Measurements from ENCODE around the gene NME5.

NME5 gene

DNA sequence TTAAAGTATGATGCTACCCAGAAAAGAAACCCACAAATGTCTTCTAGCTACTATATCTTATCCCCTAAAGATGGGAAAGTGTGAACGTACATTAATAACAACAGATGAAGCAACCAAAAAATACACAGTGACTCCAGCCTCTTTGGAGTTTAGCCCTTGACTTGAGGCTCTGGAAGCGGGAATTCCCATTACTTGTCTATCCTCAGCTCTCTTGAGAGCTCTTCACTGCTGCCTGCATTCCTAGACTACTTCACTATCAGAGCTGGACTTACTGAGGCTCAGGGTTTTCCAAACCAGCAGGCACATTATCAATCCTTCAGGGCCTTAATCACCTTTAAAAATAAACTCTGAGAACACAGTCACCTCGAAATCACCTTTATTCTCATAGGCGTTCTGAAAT, 1.0 kb upstream of the NME5 start:
- Histone ChIP-seq H3K9me3 (ENCODE audit: control insufficient read depth in 5 of 5, low read length in 5 of 5) (no peaks in the 10 kb centered on the region), H3K27ac (ENCODE audit: low read depth, low read length) (no peak overlapping the region), H3K4me1 (ENCODE audit: control insufficient read depth in 5 of 5, insufficient read depth in 5 of 5, low read length in 5 of 5) (peaks cover 0 to 10% (median 3%) of the 10 kb centered on the region in 5 donors), H3K4me3 (ENCODE audit: low read depth in 1 of 5, low read length in 5 of 5) (no peak overlapping the region), H3K36me3 (ENCODE audit: control insufficient read depth in 5 of 5, insufficient read depth in 5 of 5, low read length in 5 of 5) (no peaks in the 10 kb centered on the region), H3K27me3 (ENCODE audit: control insufficient read depth in 5 of 5, insufficient read depth in 4 of 5, low read length in 5 of 5) (no peaks in the 10 kb centered on the region), H3K9ac (ENCODE audit: low read length in 5 of 5) (no peak overlapping the region)

DNA sequence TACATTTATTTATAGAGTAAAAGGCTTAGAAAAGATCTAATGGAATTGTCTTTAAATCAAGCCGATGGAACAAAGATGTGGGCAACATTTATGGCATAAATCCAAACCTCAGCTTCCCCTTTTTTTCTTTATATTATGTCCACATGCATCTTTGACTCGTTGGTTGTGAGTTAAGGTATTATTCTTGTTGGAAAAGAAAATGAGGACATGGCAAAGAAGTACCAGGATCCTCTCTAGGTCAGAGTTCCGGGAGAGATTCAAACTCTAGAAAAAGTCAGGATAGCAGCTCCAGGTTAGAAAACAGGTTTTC, 508 bp upstream of the NME5 start:
- peak overlapping the region in 4 of 5 donors; percentile 68 to 93 (median 75) for H3K4me3 ChIP-seq (ENCODE audit: low read depth in 1 of 5, low read length in 5 of 5)
- H3K9me3 ChIP-seq (ENCODE audit: control insufficient read depth in 5 of 5, low read length in 5 of 5), result no peaks in the 10 kb centered on the region
- H3K36me3 ChIP-seq (ENCODE audit: control insufficient read depth in 5 of 5, insufficient read depth in 5 of 5, low read length in 5 of 5), result no peaks in the 10 kb centered on the region
- no peak overlapping the region for H3K9ac ChIP-seq (ENCODE audit: low read length in 5 of 5)
- no peaks in the 10 kb centered on the region for H3K27me3 ChIP-seq (ENCODE audit: control insufficient read depth in 5 of 5, insufficient read depth in 4 of 5, low read length in 5 of 5)
- H3K27ac ChIP-seq (ENCODE audit: low read depth, low read length), result no peak overlapping the region
- peaks cover 0 to 10% (median 3%) of the 10 kb centered on the region in 5 donors for H3K4me1 ChIP-seq (ENCODE audit: control insufficient read depth in 5 of 5, insufficient read depth in 5 of 5, low read length in 5 of 5)

DNA sequence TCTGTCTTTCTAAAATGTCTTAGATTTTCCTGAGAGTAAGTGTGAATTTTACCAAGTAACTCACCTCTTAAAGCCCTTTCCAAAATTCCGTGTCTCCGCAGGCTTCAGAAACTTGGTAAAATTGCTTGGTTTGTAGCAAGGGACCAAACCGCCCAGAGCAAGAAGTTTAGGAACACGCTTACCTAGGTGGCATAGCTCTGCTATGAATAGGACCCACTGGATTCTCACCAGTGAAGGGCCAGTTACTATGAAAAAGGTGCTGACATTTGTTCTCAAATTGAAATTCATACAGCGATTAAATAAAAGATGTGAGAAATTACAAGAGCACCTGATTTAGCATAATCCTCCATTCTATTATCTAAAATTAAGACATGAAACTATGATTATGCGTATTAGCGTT, 6.7 kb downstream of the NME5 start:
- H3K36me3 ChIP-seq (ENCODE audit: control insufficient read depth in 5 of 5, insufficient read depth in 5 of 5, low read length in 5 of 5), result no peaks in the 10 kb centered on the region
- H3K27me3 ChIP-seq (ENCODE audit: control insufficient read depth in 5 of 5, insufficient read depth in 4 of 5, low read length in 5 of 5), result no peaks in the 10 kb centered on the region
- H3K9ac ChIP-seq (ENCODE audit: low read length in 5 of 5), result no peak overlapping the region
- H3K9me3 ChIP-seq (ENCODE audit: control insufficient read depth in 5 of 5, low read length in 5 of 5), result no peaks in the 10 kb centered on the region
- peaks cover 0 to 7% (median 0%) of the 10 kb centered on the region in 5 donors for H3K4me1 ChIP-seq (ENCODE audit: control insufficient read depth in 5 of 5, insufficient read depth in 5 of 5, low read length in 5 of 5)
- H3K27ac ChIP-seq (ENCODE audit: low read depth, low read length), result no peak overlapping the region
- no peak overlapping the region for H3K4me3 ChIP-seq (ENCODE audit: low read depth in 1 of 5, low read length in 5 of 5)

DNA sequence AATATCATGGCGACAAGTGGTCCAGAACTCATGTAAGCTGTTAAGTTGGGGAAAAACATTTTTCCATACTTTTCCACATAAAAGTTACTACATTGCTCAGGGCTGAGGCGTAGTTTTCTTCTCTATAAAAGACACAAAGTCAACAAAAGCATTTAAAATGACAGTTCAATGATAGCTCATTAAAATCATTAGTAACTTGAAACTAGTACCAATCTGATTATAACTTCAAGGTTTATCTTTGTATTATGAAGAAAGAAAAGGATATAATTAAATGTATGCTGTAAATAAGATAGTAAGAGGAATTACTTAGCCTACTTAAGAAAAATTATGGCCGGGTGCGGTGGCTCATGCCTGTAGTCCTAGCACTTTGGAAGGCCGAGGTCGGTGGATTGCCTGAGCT, 9.9 kb downstream of the NME5 start:
- H3K4me1 ChIP-seq (ENCODE audit: control insufficient read depth in 5 of 5, insufficient read depth in 5 of 5, low read length in 5 of 5), result peaks cover 0 to 7% (median 0%) of the 10 kb centered on the region in 5 donors
- H3K36me3 ChIP-seq (ENCODE audit: control insufficient read depth in 5 of 5, insufficient read depth in 5 of 5, low read length in 5 of 5), result no peaks in the 10 kb centered on the region
- H3K9ac ChIP-seq (ENCODE audit: low read length in 5 of 5), result no peak overlapping the region
- H3K4me3 ChIP-seq (ENCODE audit: low read depth in 1 of 5, low read length in 5 of 5), result no peak overlapping the region
- H3K27me3 ChIP-seq (ENCODE audit: control insufficient read depth in 5 of 5, insufficient read depth in 4 of 5, low read length in 5 of 5), result no peaks in the 10 kb centered on the region
- H3K27ac ChIP-seq (ENCODE audit: low read depth, low read length), result no peak overlapping the region
- H3K9me3 ChIP-seq (ENCODE audit: control insufficient read depth in 5 of 5, low read length in 5 of 5), result no peaks in the 10 kb centered on the region

DNA sequence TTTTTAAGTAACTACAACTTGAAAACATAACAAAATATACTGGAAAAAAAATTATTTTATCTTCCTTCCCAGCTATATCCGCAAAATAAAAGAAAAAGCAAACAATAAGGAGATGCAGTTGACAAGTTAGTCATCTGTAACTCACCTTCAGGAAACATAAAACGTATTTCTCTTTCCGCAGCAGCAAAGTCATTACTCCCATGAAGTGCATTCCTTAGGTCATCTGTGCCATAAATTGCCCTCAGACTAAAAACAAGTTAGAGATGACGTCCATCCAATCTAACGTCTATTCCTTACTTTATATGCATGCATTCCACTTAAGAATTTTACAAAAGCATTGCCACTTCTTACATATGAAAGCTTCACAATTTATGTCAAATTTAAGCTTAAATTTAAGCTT, 10.9 kb downstream of the NME5 start:
- H3K4me1 ChIP-seq (ENCODE audit: control insufficient read depth in 5 of 5, insufficient read depth in 5 of 5, low read length in 5 of 5), result peaks cover 0 to 6% (median 0%) of the 10 kb centered on the region in 5 donors
- no peaks in the 10 kb centered on the region for H3K27me3 ChIP-seq (ENCODE audit: control insufficient read depth in 5 of 5, insufficient read depth in 4 of 5, low read length in 5 of 5)
- H3K9ac ChIP-seq (ENCODE audit: low read length in 5 of 5), result no peak overlapping the region
- H3K4me3 ChIP-seq (ENCODE audit: low read depth in 1 of 5, low read length in 5 of 5), result no peak overlapping the region
- H3K27ac ChIP-seq (ENCODE audit: low read depth, low read length), result no peak overlapping the region
- H3K36me3 ChIP-seq (ENCODE audit: control insufficient read depth in 5 of 5, insufficient read depth in 5 of 5, low read length in 5 of 5), result no peaks in the 10 kb centered on the region
- no peaks in the 10 kb centered on the region for H3K9me3 ChIP-seq (ENCODE audit: control insufficient read depth in 5 of 5, low read length in 5 of 5)

DNA sequence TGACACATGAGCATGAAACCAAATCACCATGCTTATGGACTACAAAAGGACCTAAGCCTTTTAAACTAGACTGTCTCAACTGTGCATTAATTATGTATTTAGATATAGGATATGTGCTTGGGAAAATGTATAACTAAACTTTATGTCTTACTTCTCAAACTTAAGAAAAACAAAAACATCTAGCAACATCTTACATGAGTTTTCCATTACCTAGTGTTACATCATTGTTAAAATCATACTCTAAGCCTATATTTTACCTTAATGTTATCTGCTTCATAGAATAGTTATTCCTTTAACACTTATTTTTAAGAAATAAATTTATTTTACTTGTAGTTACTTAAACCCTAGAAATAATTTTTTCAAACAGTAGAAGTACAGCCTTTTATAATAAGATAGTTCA, 24.0 kb downstream of the NME5 start:
- Histone ChIP-seq H3K27me3 (ENCODE audit: control insufficient read depth in 5 of 5, insufficient read depth in 4 of 5, low read length in 5 of 5) (peaks cover 0 to 5% (median 0%) of the 10 kb centered on the region in 5 donors), H3K36me3 (ENCODE audit: control insufficient read depth in 5 of 5, insufficient read depth in 5 of 5, low read length in 5 of 5) (no peaks in the 10 kb centered on the region), H3K9me3 (ENCODE audit: control insufficient read depth in 5 of 5, low read length in 5 of 5) (no peaks in the 10 kb centered on the region), H3K27ac (ENCODE audit: low read depth, low read length) (no peak overlapping the region), H3K4me1 (ENCODE audit: control insufficient read depth in 5 of 5, insufficient read depth in 5 of 5, low read length in 5 of 5) (no peaks in the 10 kb centered on the region), H3K9ac (ENCODE audit: low read length in 5 of 5) (no peak overlapping the region), H3K4me3 (ENCODE audit: low read depth in 1 of 5, low read length in 5 of 5) (no peak overlapping the region)

DNA sequence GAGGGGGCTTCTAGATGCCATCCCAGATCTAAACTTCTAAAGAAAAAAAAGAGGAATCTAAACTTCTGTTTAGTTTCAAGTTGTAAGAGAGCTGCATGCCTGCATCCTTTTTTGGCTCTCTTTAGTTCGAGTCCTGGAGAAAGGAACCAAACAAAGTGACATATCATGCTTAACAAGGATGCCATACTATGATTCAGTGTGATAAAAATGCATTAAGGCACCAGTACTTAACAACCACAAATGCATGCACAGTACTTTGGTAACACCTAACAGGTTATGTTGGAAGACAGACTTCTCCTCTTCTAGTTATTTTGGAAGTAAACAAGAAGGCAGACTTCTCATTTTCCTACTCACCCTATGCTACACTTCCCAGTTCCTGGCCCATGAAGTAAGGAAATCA, 27.3 kb downstream of the NME5 start:
- peaks cover 0 to 5% (median 0%) of the 10 kb centered on the region in 5 donors for H3K27me3 ChIP-seq (ENCODE audit: control insufficient read depth in 5 of 5, insufficient read depth in 4 of 5, low read length in 5 of 5)
- no peak overlapping the region for H3K27ac ChIP-seq (ENCODE audit: low read depth, low read length)
- H3K9me3 ChIP-seq (ENCODE audit: control insufficient read depth in 5 of 5, low read length in 5 of 5), result no peaks in the 10 kb centered on the region
- H3K36me3 ChIP-seq (ENCODE audit: control insufficient read depth in 5 of 5, insufficient read depth in 5 of 5, low read length in 5 of 5), result no peaks in the 10 kb centered on the region
- H3K4me3 ChIP-seq (ENCODE audit: low read depth in 1 of 5, low read length in 5 of 5), result no peak overlapping the region
- no peak overlapping the region for H3K9ac ChIP-seq (ENCODE audit: low read length in 5 of 5)
- no peaks in the 10 kb centered on the region for H3K4me1 ChIP-seq (ENCODE audit: control insufficient read depth in 5 of 5, insufficient read depth in 5 of 5, low read length in 5 of 5)

DNA sequence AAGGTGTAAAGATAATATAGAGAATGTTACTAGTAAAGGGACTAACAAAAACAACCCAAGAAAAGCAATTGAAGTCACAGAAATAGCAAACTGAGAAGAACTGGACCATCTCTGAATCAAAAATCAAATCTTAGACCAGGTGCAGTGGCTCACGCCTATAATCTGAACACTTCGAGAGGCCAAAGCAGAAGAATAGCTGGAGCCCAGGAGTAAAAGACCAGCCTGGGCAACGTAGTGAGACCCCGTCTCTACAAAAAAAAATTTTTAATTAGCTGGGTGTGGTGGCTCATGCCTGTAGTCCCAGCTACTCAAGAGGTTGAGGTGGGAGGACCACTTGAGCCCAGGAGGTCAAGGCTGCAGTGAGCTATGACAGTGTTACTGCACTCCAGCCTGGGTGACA, 28.0 kb downstream of the NME5 start:
- Histone ChIP-seq H3K9me3 (ENCODE audit: control insufficient read depth in 5 of 5, low read length in 5 of 5) (no peaks in the 10 kb centered on the region), H3K9ac (ENCODE audit: low read length in 5 of 5) (no peak overlapping the region), H3K36me3 (ENCODE audit: control insufficient read depth in 5 of 5, insufficient read depth in 5 of 5, low read length in 5 of 5) (no peaks in the 10 kb centered on the region), H3K4me1 (ENCODE audit: control insufficient read depth in 5 of 5, insufficient read depth in 5 of 5, low read length in 5 of 5) (no peaks in the 10 kb centered on the region), H3K27me3 (ENCODE audit: control insufficient read depth in 5 of 5, insufficient read depth in 4 of 5, low read length in 5 of 5) (peaks cover 0 to 5% (median 0%) of the 10 kb centered on the region in 5 donors), H3K4me3 (ENCODE audit: low read depth in 1 of 5, low read length in 5 of 5) (no peak overlapping the region), H3K27ac (ENCODE audit: low read depth, low read length) (no peak overlapping the region)

DNA sequence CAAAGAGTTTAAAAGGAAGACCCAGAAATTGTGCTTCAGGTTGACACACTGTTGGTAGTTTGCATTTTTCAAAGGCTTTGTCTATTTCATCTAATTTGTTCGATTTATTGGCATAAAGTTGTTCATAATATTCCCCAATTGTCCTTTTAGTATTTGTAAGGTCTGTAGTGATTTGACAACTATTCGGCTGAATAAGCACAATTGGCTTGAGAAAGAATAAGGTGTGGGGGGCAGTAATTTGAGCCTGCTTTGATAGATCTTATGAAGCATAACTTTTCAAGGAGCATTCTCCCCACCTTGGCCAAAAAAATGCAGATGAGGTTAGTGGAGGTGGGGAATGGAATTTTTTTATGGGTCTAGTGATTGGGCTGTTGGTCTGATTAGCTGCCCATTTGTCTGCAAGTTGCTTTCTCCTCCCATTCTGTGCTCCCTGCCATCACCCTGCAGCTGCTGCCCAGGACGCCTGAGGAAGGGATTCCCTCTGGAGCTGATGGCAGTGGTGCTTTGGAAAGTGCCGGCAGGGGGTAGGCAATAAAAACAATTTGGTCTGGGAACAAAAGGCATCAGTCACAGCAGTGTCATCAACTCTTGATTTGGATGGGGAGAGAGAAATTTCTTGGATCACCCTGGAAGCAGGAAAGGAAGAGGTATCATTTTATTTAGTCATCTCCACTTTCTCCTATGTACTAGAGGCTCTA, 28.8 kb downstream of the NME5 start:
- H3K4me1 ChIP-seq (ENCODE audit: control insufficient read depth in 5 of 5, insufficient read depth in 5 of 5, low read length in 5 of 5), result no peaks in the 10 kb centered on the region
- H3K4me3 ChIP-seq (ENCODE audit: low read depth in 1 of 5, low read length in 5 of 5), result no peak overlapping the region
- H3K9ac ChIP-seq (ENCODE audit: low read length in 5 of 5), result no peak overlapping the region
- no peak overlapping the region for H3K27ac ChIP-seq (ENCODE audit: low read depth, low read length)
- peaks cover 0 to 5% (median 0%) of the 10 kb centered on the region in 5 donors for H3K27me3 ChIP-seq (ENCODE audit: control insufficient read depth in 5 of 5, insufficient read depth in 4 of 5, low read length in 5 of 5)
- no peaks in the 10 kb centered on the region for H3K36me3 ChIP-seq (ENCODE audit: control insufficient read depth in 5 of 5, insufficient read depth in 5 of 5, low read length in 5 of 5)
- no peaks in the 10 kb centered on the region for H3K9me3 ChIP-seq (ENCODE audit: control insufficient read depth in 5 of 5, low read length in 5 of 5)

DNA sequence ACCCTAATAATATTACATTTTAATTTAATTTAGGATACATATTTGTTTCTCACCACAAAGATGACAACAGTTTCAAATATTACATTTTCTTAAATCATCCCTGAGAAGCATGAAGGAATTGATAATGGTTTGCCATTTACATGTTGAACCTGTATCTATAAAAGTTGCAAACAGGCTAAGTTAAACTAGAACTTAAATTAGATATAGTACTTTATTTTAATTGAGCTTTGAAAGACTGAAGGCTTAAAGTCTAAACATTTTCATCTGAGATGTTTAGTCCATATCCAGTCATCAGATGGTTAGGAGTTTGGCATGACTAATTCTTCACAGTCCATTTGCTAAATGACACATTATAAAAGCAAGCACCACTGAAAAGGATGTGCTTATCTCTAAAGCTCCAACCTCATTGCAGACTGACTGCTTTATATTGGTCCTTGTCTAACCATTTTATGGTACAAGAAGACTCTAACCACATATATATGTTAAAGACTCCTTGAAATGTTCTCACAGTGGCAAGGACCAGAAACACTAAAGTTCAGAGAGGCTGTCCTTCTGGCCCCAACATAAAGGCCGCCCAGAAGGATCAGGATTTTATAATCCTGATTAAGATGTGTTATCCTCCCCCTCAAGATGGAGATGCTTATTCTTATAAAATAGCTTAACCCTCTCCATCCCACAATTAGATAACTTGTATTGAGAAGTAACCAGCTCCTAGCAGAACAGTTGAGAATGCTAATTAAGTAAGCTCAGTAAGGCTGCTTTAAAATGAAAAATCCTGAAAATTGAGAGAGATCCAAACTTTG, 29.6 kb downstream of the NME5 start:
- no peaks in the 10 kb centered on the region for H3K36me3 ChIP-seq (ENCODE audit: control insufficient read depth in 5 of 5, insufficient read depth in 5 of 5, low read length in 5 of 5)
- H3K4me1 ChIP-seq (ENCODE audit: control insufficient read depth in 5 of 5, insufficient read depth in 5 of 5, low read length in 5 of 5), result no peaks in the 10 kb centered on the region
- H3K9me3 ChIP-seq (ENCODE audit: control insufficient read depth in 5 of 5, low read length in 5 of 5), result no peaks in the 10 kb centered on the region
- no peak overlapping the region for H3K4me3 ChIP-seq (ENCODE audit: low read depth in 1 of 5, low read length in 5 of 5)
- peaks cover 0 to 5% (median 0%) of the 10 kb centered on the region in 5 donors for H3K27me3 ChIP-seq (ENCODE audit: control insufficient read depth in 5 of 5, insufficient read depth in 4 of 5, low read length in 5 of 5)
- no peak overlapping the region for H3K9ac ChIP-seq (ENCODE audit: low read length in 5 of 5)
- no peak overlapping the region for H3K27ac ChIP-seq (ENCODE audit: low read depth, low read length)
